Activated CD4-positive, alpha-beta T cell treated with anti-CD3 and anti-CD28 coated beads, Interleukin-2, amount 10 ng/mL, durations not matched to agents 7 days and 5 days (primary cell): Measurements from ENCODE around the gene CDC14A. TPM values are rescaled to one million over a fixed set of nuclear protein-coding genes. Genes with fewer than 3 reads are reported as not detected.

Source experiments
- CTCF ChIA-PET: fragments of 350-600 bp; sonication (Branson Sonifier 250); formaldehyde crosslinking; loops from one replicate; lab custom pipeline; 2021; ENCODE audit warnings: antibody characterized with exemption; lab: Charles Lee
- POLR2A ChIA-PET: fragments of 350-600 bp; sonication (Branson Sonifier 250); formaldehyde crosslinking; loops from one replicate; lab custom pipeline; 2021; ENCODE audit warnings: antibody characterized with exemption; lab: Charles Lee
- DNase-seq: peaks from one replicate; pipeline ENCODE4 v3.0.0-alpha.2; 2020
- H3K27ac Mint-ChIP-seq: one replicate; pipeline ENCODE4 v1.8.0; 2021; ENCODE audit warnings: mild to moderate bottlenecking, moderate library complexity, mixed read lengths
- H3K27me3 Mint-ChIP-seq: one replicate; pipeline ENCODE4 v1.8.0; 2021; ENCODE audit warnings: mixed read lengths
- H3K36me3 Mint-ChIP-seq: one replicate; pipeline ENCODE4 v1.8.0; 2021; ENCODE audit warnings: low read depth, mixed read lengths
- H3K4me1 Mint-ChIP-seq: one replicate; pipeline ENCODE4 v1.8.0; 2021; ENCODE audit warnings: mixed read lengths
- H3K4me3 Mint-ChIP-seq: one replicate; pipeline ENCODE4 v1.8.0; 2021; ENCODE audit warnings: mild to moderate bottlenecking, moderate library complexity, mixed read lengths
- H3K9me3 Mint-ChIP-seq: one replicate; pipeline ENCODE4 v1.8.0; 2021; ENCODE audit warnings: mixed read lengths
- total RNA-seq, 2 experiments: library from RNA; stranded (reverse); gene quantifications; one replicate each; pipeline ENCODE4 v1.2.3, GENCODE V29; 2021

The CDC14A gene
- total RNA-seq, 2 experiments from 2014 or later = 39.9 to 43.3 TPM

DNA sequence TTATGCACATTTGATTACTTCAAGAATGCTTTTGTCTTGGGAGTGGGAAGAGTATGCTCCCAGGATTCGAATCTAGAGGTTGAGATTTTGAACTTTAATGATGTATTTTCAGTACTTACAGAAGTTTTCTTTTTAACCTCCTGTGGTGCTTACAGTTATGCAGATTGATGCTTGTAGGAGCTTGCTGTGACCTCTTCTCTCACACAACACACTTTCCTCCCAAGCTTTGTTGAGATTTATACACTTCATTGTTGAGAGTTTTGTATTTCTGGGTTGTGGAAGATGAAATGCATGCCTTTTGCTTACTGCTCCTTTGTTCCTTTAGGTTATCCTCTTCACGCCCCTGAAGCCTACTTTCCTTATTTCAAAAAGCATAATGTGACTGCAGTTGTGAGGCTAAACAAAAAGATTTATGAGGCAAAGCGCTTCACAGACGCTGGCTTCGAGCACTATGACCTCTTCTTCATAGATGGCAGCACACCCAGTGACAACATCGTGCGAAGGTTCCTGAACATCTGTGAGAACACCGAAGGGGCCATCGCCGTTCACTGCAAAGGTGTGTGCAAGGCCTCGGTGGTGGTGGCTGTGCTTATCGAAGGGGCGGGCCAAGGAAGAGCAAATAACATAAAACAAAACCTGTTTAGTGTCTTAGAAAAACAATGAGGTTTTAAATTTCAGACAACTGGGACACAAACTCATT lies 110.2 kb downstream of the CDC14A start:
- Mint-ChIP-seq H3K27me3 (no peaks in the 10 kb centered on the region), H3K27ac (no peak overlapping the region), H3K36me3 (peaks cover 28% of the 10 kb centered on the region), H3K4me3 (no peak overlapping the region), H3K9me3 (no peaks in the 10 kb centered on the region), H3K4me1 (peaks cover 31% of the 10 kb centered on the region)
- POLR2A ChIA-PET = no interaction called here
- CTCF ChIA-PET = no interaction called here
- no peak for DNase-seq

GRCh38 chr1:100463791-100464424 lies 111.6 kb downstream of the CDC14A start:
- ChIA-PET POLR2A (no interaction called here), CTCF (interaction anchor here (0.6 to 1.4 kb wide), 6 partner anchors 9 to 100 kb away, joined by 3 to 8 read pairs (median 3); no protein-coding TSS in a partner anchor)
- no peaks in the 10 kb centered on the region for H3K9me3 Mint-ChIP-seq
- no peaks in the 10 kb centered on the region for H3K27me3 Mint-ChIP-seq
- H3K27ac Mint-ChIP-seq = peak overlapping the region; percentile 47
- H3K36me3 Mint-ChIP-seq = peaks cover 37% of the 10 kb centered on the region
- H3K4me3 Mint-ChIP-seq = no peak overlapping the region
- DNase-seq = peak; percentile 53
- H3K4me1 Mint-ChIP-seq = peaks cover 27% of the 10 kb centered on the region

GRCh38 chr1:100469578-100469977 lies 117.3 kb downstream of the CDC14A start:
- Mint-ChIP-seq H3K4me3 (no peak overlapping the region), H3K27me3 (no peaks in the 10 kb centered on the region), H3K36me3 (peaks cover 52% of the 10 kb centered on the region), H3K4me1 (peaks cover 4% of the 10 kb centered on the region), H3K9me3 (no peaks in the 10 kb centered on the region), H3K27ac (no peak overlapping the region)
- CTCF ChIA-PET = interaction anchor here (1.8 kb wide), 1 partner anchor 10 kb away, joined by 8 read pairs; no protein-coding TSS in a partner anchor
- DNase-seq = no peak
- POLR2A ChIA-PET = no interaction called here

GRCh38 chr1:100474834-100475233 lies 122.5 kb downstream of the CDC14A start:
- H3K36me3 Mint-ChIP-seq = peaks cover 50% of the 10 kb centered on the region
- H3K27ac Mint-ChIP-seq = no peak overlapping the region
- ChIA-PET POLR2A (no interaction called here), CTCF (no interaction called here)
- no peaks in the 10 kb centered on the region for H3K27me3 Mint-ChIP-seq
- no peak overlapping the region for H3K4me3 Mint-ChIP-seq
- DNase-seq = no peak
- H3K4me1 Mint-ChIP-seq = peaks cover 1% of the 10 kb centered on the region
- no peaks in the 10 kb centered on the region for H3K9me3 Mint-ChIP-seq

- POLR2A ChIA-PET = no interaction called here
- no peaks in the 10 kb centered on the region for H3K9me3 Mint-ChIP-seq
Observed at GRCh38 chr1:100476735-100477290, 124.5 kb downstream of the CDC14A start.

GRCh38 chr1:100478816-100479215 lies 126.5 kb downstream of the CDC14A start:
- H3K36me3 Mint-ChIP-seq = peaks cover 57% of the 10 kb centered on the region
- CTCF ChIA-PET = no interaction called here

More at GRCh38 chr1:100476735-100477290, 124.5 kb downstream of the CDC14A start:
- CTCF ChIA-PET = interaction anchor here (0.9 kb wide), 1 partner anchor 21 kb away, joined by 3 read pairs; no protein-coding TSS in a partner anchor
- Mint-ChIP-seq H3K27me3 (no peaks in the 10 kb centered on the region), H3K36me3 (peaks cover 59% of the 10 kb centered on the region), H3K27ac (no peak overlapping the region), H3K4me3 (no peak overlapping the region), H3K4me1 (no peaks in the 10 kb centered on the region)
- no peak for DNase-seq

DNA sequence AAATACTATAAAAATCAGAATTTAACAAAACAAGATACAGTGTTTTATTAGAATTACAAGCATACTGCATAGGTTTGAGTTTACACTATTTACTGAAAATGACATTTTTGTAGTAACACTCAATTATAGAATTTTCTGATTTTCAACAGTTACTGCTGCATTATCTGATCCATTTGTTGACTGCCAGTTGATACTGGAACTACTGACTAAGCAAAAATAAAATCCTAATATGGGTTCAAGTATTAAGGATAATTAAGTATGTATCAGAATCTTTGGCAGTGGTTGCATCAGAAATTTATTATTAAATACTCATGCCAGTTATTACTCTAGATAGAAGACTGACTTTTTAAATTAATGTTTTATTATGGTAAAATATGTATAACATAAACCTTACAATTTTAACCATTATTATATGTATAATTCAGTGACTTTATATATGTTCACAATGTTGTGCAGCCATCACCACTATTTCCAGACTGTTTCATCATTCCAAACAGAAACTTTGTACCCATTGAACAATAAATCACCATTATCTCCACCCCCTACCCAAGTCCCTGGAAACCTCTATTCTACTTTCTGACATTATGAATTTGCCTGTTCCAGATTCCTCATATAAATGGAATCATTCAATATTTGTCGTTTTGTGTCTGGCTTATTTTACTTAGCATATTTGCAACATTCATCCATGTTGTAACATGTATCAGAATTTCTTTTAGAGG lies 127.5 kb downstream of the CDC14A start:
- CTCF ChIA-PET = no interaction called here
- H3K4me3 Mint-ChIP-seq = no peak overlapping the region
- H3K36me3 Mint-ChIP-seq = peaks cover 54% of the 10 kb centered on the region
- no peaks in the 10 kb centered on the region for H3K27me3 Mint-ChIP-seq
- H3K9me3 Mint-ChIP-seq = no peaks in the 10 kb centered on the region
- H3K4me1 Mint-ChIP-seq = no peaks in the 10 kb centered on the region
- POLR2A ChIA-PET = no interaction called here
- no peak overlapping the region for H3K27ac Mint-ChIP-seq
- DNase-seq = no peak

More at GRCh38 chr1:100478816-100479215, 126.5 kb downstream of the CDC14A start:
- POLR2A ChIA-PET = no interaction called here
- no peaks in the 10 kb centered on the region for H3K4me1 Mint-ChIP-seq
- H3K4me3 Mint-ChIP-seq = no peak overlapping the region
- H3K27ac Mint-ChIP-seq = no peak overlapping the region
- H3K9me3 Mint-ChIP-seq = no peaks in the 10 kb centered on the region
- DNase-seq = no peak
- no peaks in the 10 kb centered on the region for H3K27me3 Mint-ChIP-seq

DNA sequence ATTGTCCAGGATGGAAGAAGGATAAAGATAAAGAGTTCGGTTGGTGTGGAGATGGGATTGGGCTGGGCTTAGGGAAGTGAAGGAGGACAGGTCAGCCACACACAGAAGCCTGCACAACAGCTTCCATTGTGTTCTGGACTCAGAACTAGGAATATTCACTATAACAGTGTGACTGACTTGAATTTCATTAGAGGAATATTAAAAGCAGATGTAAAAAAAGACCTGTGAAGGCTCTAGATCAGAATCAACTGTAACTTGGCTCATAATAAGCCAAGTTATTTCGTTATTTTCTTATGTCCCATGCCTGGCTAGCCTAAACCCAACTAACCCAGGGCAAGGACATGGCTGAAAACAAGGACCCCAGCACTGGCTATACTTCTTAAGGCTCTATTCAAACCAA lies 129.0 kb downstream of the CDC14A start:
- ChIA-PET CTCF (no interaction called here), POLR2A (no interaction called here)
- no peaks in the 10 kb centered on the region for H3K27me3 Mint-ChIP-seq
- H3K36me3 Mint-ChIP-seq = peaks cover 54% of the 10 kb centered on the region
- no peak for DNase-seq
- no peak overlapping the region for H3K27ac Mint-ChIP-seq
- no peaks in the 10 kb centered on the region for H3K4me1 Mint-ChIP-seq
- H3K9me3 Mint-ChIP-seq = no peaks in the 10 kb centered on the region
- no peak overlapping the region for H3K4me3 Mint-ChIP-seq

GRCh38 chr1:100482167-100482566 lies 129.9 kb downstream of the CDC14A start:
- Mint-ChIP-seq H3K27me3 (no peaks in the 10 kb centered on the region), H3K36me3 (peaks cover 49% of the 10 kb centered on the region), H3K4me3 (no peak overlapping the region), H3K4me1 (no peaks in the 10 kb centered on the region), H3K9me3 (no peaks in the 10 kb centered on the region), H3K27ac (no peak overlapping the region)
- no peak for DNase-seq
- POLR2A ChIA-PET = no interaction called here
- CTCF ChIA-PET = no interaction called here

DNA sequence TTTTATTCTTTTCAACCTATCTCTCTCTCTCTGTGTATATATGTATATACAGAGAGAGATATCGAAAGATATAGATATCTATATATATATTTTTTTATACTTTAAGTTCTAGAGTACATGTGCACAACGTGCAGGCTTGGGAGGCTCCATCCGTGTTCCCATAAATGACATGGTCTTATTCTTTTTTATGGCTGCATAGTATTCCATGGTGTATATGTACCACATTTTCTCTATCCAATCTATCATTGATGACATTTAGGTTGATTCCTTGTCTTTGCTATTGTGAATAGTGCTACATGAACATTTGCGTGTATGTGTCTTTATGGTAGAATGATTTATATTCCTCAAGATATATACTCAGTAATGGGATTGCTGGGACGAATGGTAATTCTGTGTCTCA lies 130.4 kb downstream of the CDC14A start:
- Mint-ChIP-seq H3K4me3 (no peak overlapping the region), H3K4me1 (no peaks in the 10 kb centered on the region), H3K27ac (no peak overlapping the region), H3K27me3 (no peaks in the 10 kb centered on the region), H3K36me3 (peaks cover 48% of the 10 kb centered on the region), H3K9me3 (no peaks in the 10 kb centered on the region)
- no peak for DNase-seq
- ChIA-PET POLR2A (no interaction called here), CTCF (no interaction called here)

GRCh38 chr1:100483230-100483629 lies 130.9 kb downstream of the CDC14A start:
- POLR2A ChIA-PET = no interaction called here
- CTCF ChIA-PET = no interaction called here
- Mint-ChIP-seq H3K9me3 (no peaks in the 10 kb centered on the region), H3K36me3 (peaks cover 49% of the 10 kb centered on the region), H3K4me3 (no peak overlapping the region), H3K4me1 (no peaks in the 10 kb centered on the region), H3K27ac (no peak overlapping the region), H3K27me3 (no peaks in the 10 kb centered on the region)
- DNase-seq = no peak

- H3K4me1 Mint-ChIP-seq = no peaks in the 10 kb centered on the region
- peaks cover 47% of the 10 kb centered on the region for H3K36me3 Mint-ChIP-seq
- no peak for DNase-seq
- ChIA-PET CTCF (no interaction called here), POLR2A (no interaction called here)
- H3K27ac Mint-ChIP-seq = no peak overlapping the region
- no peak overlapping the region for H3K4me3 Mint-ChIP-seq
- H3K9me3 Mint-ChIP-seq = no peaks in the 10 kb centered on the region
- no peaks in the 10 kb centered on the region for H3K27me3 Mint-ChIP-seq
Observed at GRCh38 chr1:100485855-100486258, 133.6 kb downstream of the CDC14A start.
